ENCODE measurements around the gene RAB25.
"Not testable (repeated sequence)": the region's sequence is repeated elsewhere in the genome, so short reads cannot be mapped to it uniquely, and the experiment has no call there.

Gene RAB25

DNA sequence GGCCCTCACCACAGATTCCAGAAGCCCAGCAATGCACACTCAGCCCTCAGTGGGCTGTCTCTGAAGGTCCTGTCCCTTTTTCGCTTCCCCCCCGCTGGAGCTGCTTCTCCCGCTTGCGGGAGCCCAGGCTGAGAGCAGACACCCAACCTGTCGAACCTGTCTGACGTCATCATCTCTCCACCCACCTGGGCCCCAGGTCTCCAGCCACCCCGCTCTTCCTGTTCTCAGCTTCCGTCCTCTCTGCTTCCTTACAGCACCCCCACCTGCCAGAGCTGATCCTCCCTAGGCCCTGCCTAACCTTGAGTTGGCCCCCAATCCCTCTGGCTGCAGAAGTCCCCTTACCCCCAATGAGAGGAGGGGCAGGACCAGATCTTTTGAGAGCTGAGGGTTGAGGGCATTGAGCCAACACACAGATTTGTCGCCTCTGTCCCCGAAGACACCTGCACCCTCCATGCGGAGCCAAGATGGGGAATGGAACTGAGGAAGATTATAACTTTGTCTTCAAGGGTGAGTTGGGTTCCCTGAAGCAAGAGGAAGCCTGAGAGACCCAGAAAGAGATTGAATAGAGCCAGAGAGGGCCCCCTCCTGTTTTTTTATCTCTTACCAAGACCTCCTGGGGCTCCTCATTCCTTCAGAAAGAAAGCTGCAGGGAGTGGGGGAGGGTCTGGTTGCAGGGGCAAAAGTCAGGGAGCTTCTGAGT, at the start of gene RAB25:
Gene RAB25 (plus strand): TSS at position 224 of the 700 bp plus-strand sequence. CDS start 241 bp downstream, at position 465.
- no peak for DNase-seq

GRCh38 chr1:156012051-156012817, 48.7 kb upstream of the RAB25 start:
- DNase-seq = no peak

DNA sequence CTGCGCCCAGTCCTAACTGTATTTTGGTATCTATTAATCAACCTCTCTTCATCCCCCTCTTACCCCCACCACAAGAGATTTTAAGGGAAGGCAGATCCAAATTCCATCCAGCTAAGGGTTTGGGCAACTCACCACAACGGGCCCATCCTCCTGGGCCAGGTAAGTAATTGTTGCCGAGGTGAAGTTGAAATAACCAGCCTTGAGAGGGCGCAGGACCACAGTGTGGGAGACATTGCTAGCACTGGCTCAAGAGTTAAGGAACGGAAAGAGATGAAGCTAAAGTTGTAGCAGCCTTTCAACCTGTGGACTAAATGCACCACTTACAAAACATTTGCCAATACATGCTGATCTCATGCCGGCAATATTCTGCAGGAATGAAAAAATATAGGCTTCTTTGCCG, 46.1 kb upstream of the RAB25 start:
- no peak for DNase-seq

GRCh38 chr1:156019946-156020292, 41.0 kb upstream of the RAB25 start:
- DNase-seq = no peak

- DNase-seq = peak; percentile 95
Observed at GRCh38 chr1:156020293-156021092, 40.5 kb upstream of the RAB25 start, which contains the start of gene SSR2. Gene SSR2 (minus strand): TSS chr1:156020951. CDS start chr1:156020167, 784 bp downstream.

DNA sequence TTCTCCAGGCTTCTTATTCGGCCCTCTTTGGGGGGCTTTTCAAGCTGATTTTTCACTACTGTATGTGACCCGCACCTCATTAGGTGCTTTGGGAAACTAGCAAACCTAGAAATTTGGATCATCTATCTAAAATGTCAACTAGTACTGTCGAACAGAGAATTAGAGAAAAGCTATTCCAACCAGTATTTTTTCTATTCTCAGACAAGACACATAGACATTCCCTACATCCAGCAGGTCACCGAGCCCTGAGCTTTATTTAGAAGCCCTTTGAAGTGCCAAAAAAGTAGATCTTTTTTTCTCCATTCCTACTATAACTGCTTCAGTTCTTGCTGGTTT, 39.9 kb upstream of the RAB25 start:
- no peak for DNase-seq

DNA sequence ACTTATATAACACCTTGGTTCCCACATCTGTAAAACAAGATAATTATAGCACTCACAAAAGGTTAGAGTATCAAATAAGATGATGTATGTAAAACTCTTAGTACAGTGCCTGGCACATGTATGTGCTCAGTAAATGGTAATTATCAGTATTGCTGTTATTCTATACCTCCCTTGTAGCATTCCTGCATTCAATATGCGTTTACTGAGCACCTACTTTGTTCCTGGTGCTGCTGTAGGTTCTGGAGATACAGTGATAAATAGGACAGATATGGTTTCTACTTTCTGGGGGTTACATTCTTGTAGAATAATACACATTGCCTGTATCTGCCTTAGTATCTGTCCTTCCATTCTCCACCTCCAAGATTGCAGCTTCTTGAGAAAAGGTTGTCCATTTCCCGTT, 39.0 kb upstream of the RAB25 start:
- no peak for DNase-seq

GRCh38 chr1:156024801-156025200, 36.2 kb upstream of the RAB25 start:
- no peak for DNase-seq

- DNase-seq = peak; percentile 65
Observed at GRCh38 chr1:156025876-156026275, 35.1 kb upstream of the RAB25 start.

- DNase-seq = no peak
Observed at GRCh38 chr1:156026588-156026987, 34.4 kb upstream of the RAB25 start.

DNA sequence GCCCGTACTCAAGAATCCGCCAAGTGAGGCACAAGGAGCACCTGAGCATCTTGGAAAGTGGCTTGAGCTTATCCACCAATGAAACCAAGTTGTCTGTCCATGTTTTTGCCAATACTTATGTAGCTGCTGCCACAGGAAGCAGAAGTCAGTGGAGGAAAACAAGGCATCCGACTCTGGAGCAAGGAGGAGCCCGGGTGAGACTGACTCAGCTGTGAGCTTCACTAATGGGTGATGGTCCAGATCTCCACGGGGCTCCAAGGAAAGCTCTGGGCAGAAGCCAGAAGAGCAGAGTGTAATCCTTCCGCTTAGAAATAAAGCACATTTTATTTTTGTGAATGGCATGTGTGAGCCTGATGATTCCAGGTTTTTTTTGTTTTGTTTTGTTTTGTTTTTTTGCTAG, 27.9 kb upstream of the RAB25 start:
- DNase-seq = no peak

DNA sequence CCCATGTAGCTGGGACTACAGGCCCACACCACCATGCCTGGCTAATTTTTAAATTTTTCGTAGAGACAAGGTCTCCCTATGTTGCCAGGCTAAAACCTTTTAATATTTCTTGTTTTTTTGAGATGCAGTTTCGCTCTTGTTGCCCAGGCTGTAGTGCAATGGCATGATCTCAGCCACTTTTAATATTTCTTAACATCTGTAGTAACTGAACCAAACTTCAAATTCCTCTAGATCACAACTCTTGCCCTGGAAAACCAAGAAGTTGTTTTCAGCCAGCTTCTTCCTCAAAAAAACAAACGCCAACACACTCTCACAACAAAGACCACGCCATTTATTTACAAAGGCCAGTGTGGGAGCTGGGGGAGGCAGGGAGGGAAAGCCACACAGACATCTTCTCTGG, 26.0 kb upstream of the RAB25 start:
- not testable (repeated sequence) for DNase-seq

DNA sequence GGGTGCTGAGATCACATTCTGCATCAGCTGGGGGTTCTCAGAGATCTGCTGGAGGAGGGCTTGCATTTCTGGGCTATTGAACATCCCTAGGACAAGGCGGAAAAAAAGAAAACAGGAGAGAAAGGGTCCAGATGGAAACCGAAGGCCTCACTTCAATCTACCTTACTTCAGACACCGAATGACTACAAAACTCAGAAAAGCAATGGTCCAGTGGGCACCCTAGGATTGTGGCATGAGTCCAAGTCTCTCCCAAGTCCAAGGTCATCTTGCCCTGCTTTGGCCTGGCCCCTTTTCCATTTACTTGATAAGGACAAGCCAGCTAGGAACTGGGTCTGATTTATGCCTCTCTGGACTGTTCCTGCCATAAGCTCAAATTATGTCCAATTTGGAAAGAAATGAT, 18.1 kb upstream of the RAB25 start:
- DNase-seq = no peak

- no peak for DNase-seq
Observed at GRCh38 chr1:156045076-156045475, 15.9 kb upstream of the RAB25 start.

DNA sequence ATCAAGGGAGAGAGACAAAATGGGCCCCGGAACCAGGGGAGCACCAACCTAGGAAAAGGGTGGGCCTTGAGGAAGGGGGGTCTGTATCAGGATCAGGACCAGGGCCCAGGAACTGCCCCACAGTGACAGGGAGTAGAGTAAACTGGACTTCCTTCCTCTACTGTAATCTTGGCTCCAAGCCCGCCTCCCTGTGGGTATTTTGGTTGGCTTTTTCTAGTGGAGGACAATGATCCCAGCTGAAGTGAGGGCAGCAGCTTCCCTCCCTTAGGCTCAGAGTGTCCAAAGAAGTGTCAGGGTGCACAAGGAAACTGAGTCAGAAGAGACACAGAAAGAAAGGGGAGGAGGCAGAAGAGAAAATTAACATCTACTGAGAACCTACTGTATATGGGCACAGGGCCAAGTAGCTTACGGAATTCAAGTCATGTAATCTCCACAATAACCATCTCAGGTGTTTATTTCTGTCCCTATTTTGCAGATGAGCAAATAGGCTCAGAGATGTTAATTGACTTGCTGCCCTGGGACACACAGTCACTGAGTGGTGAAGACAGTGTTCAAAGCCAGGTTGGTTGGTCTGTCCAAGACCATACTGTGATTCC, 12.2 kb upstream of the RAB25 start:
- no peak for DNase-seq

GRCh38 chr1:156050376-156050775, 10.6 kb upstream of the RAB25 start:
- DNase-seq = no peak

DNA sequence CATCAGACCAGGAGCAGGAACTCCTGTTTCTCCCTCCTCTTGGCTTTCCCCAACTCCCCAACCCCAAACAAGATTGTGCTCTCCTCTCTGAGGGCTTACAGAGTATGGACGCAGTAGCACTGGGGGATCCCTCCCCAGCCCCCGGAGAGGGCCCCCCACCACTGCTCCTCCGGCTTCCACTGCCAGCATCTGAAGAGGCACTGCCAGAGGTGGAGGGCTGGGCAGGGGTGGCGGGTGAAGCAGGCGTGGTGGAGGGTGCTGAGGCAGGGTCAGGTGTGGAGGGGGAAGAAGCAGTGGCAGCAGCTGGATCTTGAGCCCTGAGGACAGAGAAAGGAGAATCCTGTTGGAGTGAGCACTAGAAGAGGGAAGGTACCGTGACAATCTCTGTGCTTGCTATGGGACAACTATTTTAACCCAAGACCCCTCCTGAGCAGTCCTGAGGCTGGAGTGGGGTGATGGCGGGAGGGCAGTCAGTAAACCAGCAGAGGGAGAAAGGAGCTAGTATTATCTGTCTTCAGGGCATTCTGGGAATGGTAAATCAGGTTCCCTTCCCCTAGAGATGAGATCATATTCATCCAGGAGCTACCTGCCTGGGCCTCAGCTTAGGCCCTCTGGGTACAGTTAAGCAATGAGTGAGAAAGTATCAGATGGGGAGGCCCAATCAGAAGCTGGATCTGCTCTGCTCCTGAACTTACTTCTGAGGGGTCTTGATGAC, 9.8 kb upstream of the RAB25 start:
- DNase-seq = no peak

DNA sequence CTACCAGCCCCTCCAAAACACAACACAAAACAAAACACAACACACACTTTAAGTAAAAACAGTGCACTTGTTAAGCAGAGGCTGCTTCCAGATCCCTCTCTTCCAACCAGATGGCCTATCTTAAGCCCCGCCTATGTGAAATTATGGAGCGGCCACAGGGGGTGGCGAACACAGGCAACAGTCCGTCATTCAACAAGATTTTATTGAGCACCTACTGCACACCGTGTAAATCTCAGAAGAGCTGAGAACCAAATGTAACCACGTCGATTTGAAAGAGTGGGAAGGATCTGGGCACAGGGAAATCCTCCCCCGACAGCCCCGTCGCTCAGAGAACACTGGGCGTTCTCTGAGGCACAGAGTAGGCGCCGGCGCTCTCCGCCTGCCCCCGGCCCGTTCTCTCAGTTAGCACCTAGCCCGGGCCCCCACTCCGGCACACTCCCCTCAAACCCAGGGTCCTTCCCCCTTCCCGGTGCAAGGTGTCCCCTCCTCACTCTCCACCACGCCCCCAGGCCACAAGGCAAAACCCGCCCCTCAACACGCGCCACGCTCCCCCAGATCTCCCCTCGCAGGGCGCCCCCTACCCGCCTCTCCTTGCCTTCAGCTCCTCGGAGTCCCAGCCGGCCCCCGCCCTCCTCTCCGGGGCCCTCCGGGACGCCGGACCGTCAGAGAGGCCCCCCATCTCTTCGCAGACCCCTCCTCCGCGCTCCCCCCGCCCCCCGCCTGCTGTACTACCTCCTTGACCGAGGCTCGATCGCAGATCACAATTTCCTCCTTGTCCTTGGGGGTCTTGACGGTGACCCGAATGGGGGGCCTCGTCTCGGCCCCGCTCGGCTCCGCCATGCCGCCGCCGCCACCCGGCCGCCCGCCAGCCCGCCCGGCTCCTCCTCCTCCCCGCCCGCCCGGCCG, 7.8 kb upstream of the RAB25 start:
- DNase-seq = peak; percentile 77

DNA sequence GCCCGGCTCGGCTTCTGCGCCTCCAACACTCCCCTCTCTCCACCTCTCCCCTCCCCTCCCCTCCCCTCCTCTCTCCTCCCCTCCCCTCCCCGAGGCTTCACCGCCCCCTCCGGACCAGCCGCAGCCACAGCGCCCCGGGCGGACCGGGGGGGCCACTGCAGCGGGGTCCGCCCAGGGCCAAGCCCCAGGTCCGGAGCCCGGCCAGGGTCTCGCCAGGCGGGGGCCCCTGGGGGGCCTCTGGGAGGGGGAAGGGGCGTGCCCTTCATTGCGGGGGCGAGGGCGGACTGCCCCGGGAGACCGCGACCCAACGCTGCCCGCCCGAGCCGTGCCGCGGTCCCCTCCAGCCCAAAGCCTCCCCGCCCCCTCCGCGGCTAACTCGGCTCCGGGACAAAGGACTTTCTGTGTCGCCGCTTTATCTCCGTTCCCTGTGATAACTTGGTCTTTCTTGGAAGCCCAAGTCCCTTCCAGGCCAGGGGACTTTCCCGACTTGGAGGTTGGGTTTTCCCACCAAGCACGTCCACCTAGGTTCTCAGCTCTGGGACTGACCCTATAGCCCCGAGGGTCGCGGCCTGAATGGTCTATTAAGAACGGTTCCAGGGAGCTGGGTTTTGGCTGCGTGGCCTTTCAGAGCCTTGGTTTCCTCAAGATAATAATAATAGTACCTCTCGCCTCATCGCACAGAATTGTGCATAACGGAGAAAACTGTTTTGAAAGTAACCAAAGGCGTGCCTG, 7.0 kb upstream of the RAB25 start, which contains the start of gene UBQLN4:
Gene UBQLN4 (minus strand): TSS at position 31 of the 732 bp plus-strand sequence. CDS start 97 bp downstream, outside the sequence.
- DNase-seq = peak; percentile 95

GRCh38 chr1:156054500-156055280, 6.3 kb upstream of the RAB25 start, which contains the start of gene LAMTOR2:
Gene LAMTOR2 (plus strand): TSS chr1:156054782. CDS start chr1:156054890, 108 bp downstream.
- peak; percentile 99 for DNase-seq
